ENCODE results near the gene ZNF830.

DNA sequence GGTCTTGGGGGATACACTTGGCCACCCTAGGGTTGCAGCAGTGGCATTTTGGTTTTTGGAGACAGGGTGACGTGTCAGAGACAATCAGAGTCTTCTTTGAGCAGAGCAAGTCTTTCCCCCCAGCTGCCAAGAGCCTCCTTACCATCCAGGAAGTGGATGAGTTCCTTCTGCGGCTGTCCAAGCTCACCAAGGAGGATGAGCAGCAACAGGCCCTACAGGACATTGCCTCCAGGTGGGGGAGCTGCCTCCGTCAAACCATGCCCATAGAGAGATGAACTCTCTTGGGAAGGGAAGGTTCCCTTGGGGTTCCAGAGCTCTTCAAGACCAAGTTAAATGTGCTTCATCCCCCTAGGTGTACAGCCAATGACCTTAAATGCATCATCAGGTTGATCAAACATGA is 30.3 kb downstream of the ZNF830 start:
- no peak for TF ChIP-seq POLR2A (IDR thresholded peaks at IDR 0.05)
- TF ChIP-seq, protein P1, sequence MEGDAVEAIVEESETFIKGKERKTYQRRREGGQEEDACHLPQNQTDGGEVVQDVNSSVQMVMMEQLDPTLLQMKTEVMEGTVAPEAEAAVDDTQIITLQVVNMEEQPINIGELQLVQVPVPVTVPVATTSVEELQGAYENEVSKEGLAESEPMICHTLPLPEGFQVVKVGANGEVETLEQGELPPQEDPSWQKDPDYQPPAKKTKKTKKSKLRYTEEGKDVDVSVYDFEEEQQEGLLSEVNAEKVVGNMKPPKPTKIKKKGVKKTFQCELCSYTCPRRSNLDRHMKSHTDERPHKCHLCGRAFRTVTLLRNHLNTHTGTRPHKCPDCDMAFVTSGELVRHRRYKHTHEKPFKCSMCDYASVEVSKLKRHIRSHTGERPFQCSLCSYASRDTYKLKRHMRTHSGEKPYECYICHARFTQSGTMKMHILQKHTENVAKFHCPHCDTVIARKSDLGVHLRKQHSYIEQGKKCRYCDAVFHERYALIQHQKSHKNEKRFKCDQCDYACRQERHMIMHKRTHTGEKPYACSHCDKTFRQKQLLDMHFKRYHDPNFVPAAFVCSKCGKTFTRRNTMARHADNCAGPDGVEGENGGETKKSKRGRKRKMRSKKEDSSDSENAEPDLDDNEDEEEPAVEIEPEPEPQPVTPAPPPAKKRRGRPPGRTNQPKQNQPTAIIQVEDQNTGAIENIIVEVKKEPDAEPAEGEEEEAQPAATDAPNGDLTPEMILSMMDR (IDR thresholded peaks at IDR 0.05), result no peak

All from body of pancreas (tissue), 4 donors.